H1 (cell line): ENCODE data around the gene GFOD1. TPM values are rescaled to one million over a fixed set of nuclear protein-coding genes. Genes with fewer than 3 reads are reported as not detected.

Experiments
- CTCF ChIA-PET: fragments of 300-600 bp; sonication (Branson Sonifier 250); formaldehyde crosslinking; loops from one replicate; lab custom pipeline; 2021; ENCODE audit not compliant: partially characterized antibody; lab: Charles Lee
- POLR2A ChIA-PET: fragments of 300-600 bp; sonication (Branson Sonifier 250); formaldehyde crosslinking; loops from one replicate; lab custom pipeline; 2021; ENCODE audit warnings: inconsistent platforms; ENCODE audit not compliant: partially characterized antibody; lab: Charles Lee
- DNase-seq, 2 experiments: peaks; one replicate each; pipeline versions ENCODE4 v3.0.0 to v3.0.0-alpha.2; 2010 to 2022; ENCODE audit warnings: low spot score in 2 of 2, low read depth in 1 of 2, mixed read lengths in 1 of 2
- FAIRE-seq: peaks from 2 replicates; lab custom pipeline; 2011; peaks lifted over from hg19 to GRCh38; lab: Jason Lieb, UNC
- H2AFZ ChIP-seq: 2 replicates; pipeline ENCODE4 v1.8.1; 2012; ENCODE audit warnings: low read length, inconsistent platforms
- H2AK5ac ChIP-seq: 2 replicates; pipeline ENCODE4 v1.6.1; 2013; ENCODE audit warnings: low read depth, low read length
- H2BK120ac ChIP-seq: replicated peaks from 2 replicates; pipeline ENCODE3; 2013; ENCODE audit warnings: low read depth, low read length, inconsistent platforms
- H2BK12ac ChIP-seq: 2 replicates; pipeline ENCODE4 v1.6.1; 2013; ENCODE audit warnings: low read depth, low read length
- H2BK15ac ChIP-seq: 2 replicates; pipeline ENCODE4 v1.6.1; 2013; ENCODE audit warnings: low read length
- H2BK20ac ChIP-seq: 2 replicates; pipeline ENCODE4 v1.6.1; 2013; ENCODE audit warnings: low read length
- H2BK5ac ChIP-seq: 2 replicates; pipeline ENCODE4 v1.6.1; 2013; ENCODE audit warnings: low read depth, low read length
- H3K14ac ChIP-seq: 2 replicates; pipeline ENCODE4 v1.6.1; 2013; ENCODE audit warnings: inconsistent platforms; ENCODE audit not compliant: insufficient read length
- H3K18ac ChIP-seq: 2 replicates; pipeline ENCODE4 v1.6.1; 2013; ENCODE audit warnings: low read length; ENCODE audit errors: extremely low read depth
- H3K23ac ChIP-seq: 2 replicates; pipeline ENCODE4 v1.6.1; 2013; ENCODE audit warnings: inconsistent platforms; ENCODE audit not compliant: insufficient read length
- H3K23me2 ChIP-seq: 2 replicates; pipeline ENCODE4 v1.6.1; 2013; ENCODE audit warnings: low read depth, low read length
- H3K27ac ChIP-seq: 2 replicates; pipeline ENCODE4 v1.6.1; 2011; ENCODE audit warnings: low read depth, low read length, inconsistent platforms
- H3K27me3 ChIP-seq, 4 experiments: replicated peaks in 1 of 4; 1 replicate in 1 of 4; 2 replicates in 3 of 4; pipeline versions ENCODE4 v1.6.1 to v1.8.1; 2011 to 2013; ENCODE audit warnings: low read length in 3 of 4, mild to moderate bottlenecking in 3 of 4, inconsistent platforms in 2 of 4, mixed read lengths in 2 of 4, moderate library complexity in 1 of 4; ENCODE audit not compliant: control insufficient read depth in 3 of 4, insufficient read depth in 3 of 4; ENCODE audit errors: extremely low read depth in 1 of 4
- H3K36me3 ChIP-seq, 4 experiments: 2 replicates each; pipeline versions ENCODE4 v1.6.1 to v1.8.1; 2011 to 2013; ENCODE audit warnings: mild to moderate bottlenecking in 4 of 4, low read length in 3 of 4, moderate library complexity in 2 of 4, control low read depth in 1 of 4, inconsistent platforms in 1 of 4; ENCODE audit not compliant: insufficient read depth in 4 of 4, control insufficient read depth in 2 of 4
- H3K4ac ChIP-seq: replicated peaks from 2 replicates; pipeline ENCODE3; 2013; ENCODE audit warnings: low read length, low read depth, mixed read lengths, inconsistent platforms; ENCODE audit not compliant: insufficient read length
- H3K4me1 ChIP-seq, 4 experiments: replicated peaks in 1 of 4; 1 replicate in 1 of 4; 2 replicates in 3 of 4; pipeline versions ENCODE4 v1.6.1 to v1.8.1; 2011 to 2013; ENCODE audit warnings: low read length in 3 of 4, inconsistent platforms in 2 of 4, mixed read lengths in 1 of 4; ENCODE audit not compliant: insufficient read depth in 4 of 4, control insufficient read depth in 3 of 4
- H3K4me2 ChIP-seq, 2 experiments: 2 replicates each; pipeline versions ENCODE4 v1.6.1 to v1.8.1; 2011 to 2013; ENCODE audit warnings: low read depth in 2 of 2, low read length in 2 of 2, control low read depth in 1 of 2, inconsistent platforms in 1 of 2, mild to moderate bottlenecking in 1 of 2; ENCODE audit not compliant: insufficient read depth in 1 of 2
- H3K4me3 ChIP-seq, 4 experiments: fragments of 200-600, 300-600 bp in 1 of 4; sonication (generic), shearing (Covaris generic), sonication (Bioruptor Twin) in 1 of 4; 2 replicates each; pipeline versions ENCODE4 v1.5.1 to v1.8.1; 2011 to 2016; ENCODE audit warnings: low read length in 4 of 4, low read depth in 3 of 4, control low read depth in 2 of 4, inconsistent platforms in 2 of 4, mild to moderate bottlenecking in 2 of 4, mixed read lengths in 1 of 4, moderate library complexity in 1 of 4; ENCODE audit not compliant: insufficient read depth in 2 of 4; ENCODE audit errors: extremely low read depth in 1 of 4
- H3K56ac ChIP-seq: replicated peaks from 2 replicates; pipeline ENCODE3; 2013; ENCODE audit warnings: low read depth, mild to moderate bottlenecking, mixed read lengths, low read length, inconsistent platforms; ENCODE audit not compliant: insufficient read length
- H3K79me1 ChIP-seq: 2 replicates; pipeline ENCODE4 v1.6.1; 2013; ENCODE audit warnings: low read depth, low read length, control low read depth
- H3K79me2 ChIP-seq, 2 experiments: 2 replicates each; pipeline versions ENCODE4 v1.6.1 to v1.8.1; 2012 to 2013; ENCODE audit warnings: low read length in 2 of 2, mild to moderate bottlenecking in 2 of 2, inconsistent platforms in 1 of 2; ENCODE audit not compliant: insufficient read depth in 2 of 2, control insufficient read depth in 1 of 2
- H3K9ac ChIP-seq, 4 experiments: replicated peaks in 1 of 4; 1 replicate in 1 of 4; 2 replicates in 3 of 4; pipeline versions ENCODE4 v1.6.1 to v1.8.1; 2011 to 2013; ENCODE audit warnings: low read depth in 3 of 4, low read length in 3 of 4, control low read depth in 2 of 4, mild to moderate bottlenecking in 2 of 4, moderate library complexity in 2 of 4, inconsistent platforms in 1 of 4; ENCODE audit errors: extremely low read depth in 1 of 4
- H3K9me3 ChIP-seq, 2 experiments: 2 replicates each; pipeline versions ENCODE4 v1.6.1 to v1.8.1; 2012 to 2013; ENCODE audit warnings: mild to moderate bottlenecking in 2 of 2, moderate library complexity in 2 of 2, control low read depth in 1 of 2, inconsistent platforms in 1 of 2, low read depth in 1 of 2, low read length in 1 of 2, mixed read lengths in 1 of 2; ENCODE audit not compliant: insufficient read depth in 2 of 2
- H4K20me1 ChIP-seq, 2 experiments: replicated peaks in 1 of 2; 2 replicates each; pipeline versions ENCODE3 to v1.8.1; 2011 to 2013; ENCODE audit warnings: inconsistent platforms in 2 of 2, low read length in 2 of 2, mild to moderate bottlenecking in 1 of 2; ENCODE audit not compliant: insufficient read depth in 2 of 2, control insufficient read depth in 1 of 2
- H4K5ac ChIP-seq: 2 replicates; pipeline ENCODE4 v1.6.1; 2013; ENCODE audit warnings: low read length, low read depth, mixed read lengths, inconsistent platforms; ENCODE audit not compliant: insufficient read length
- H4K8ac ChIP-seq: 2 replicates; pipeline ENCODE4 v1.8.0; 2013; ENCODE audit warnings: mild to moderate bottlenecking, moderate library complexity, low read length, inconsistent platforms; ENCODE audit not compliant: insufficient read depth; ENCODE audit errors: extremely low read depth
- H4K91ac ChIP-seq: replicated peaks from 2 replicates; pipeline ENCODE3; 2013; ENCODE audit warnings: low read length, mixed read lengths, inconsistent platforms; ENCODE audit not compliant: insufficient read length
- CBX5 ChIP-seq: fragments of 300-800, 300-1000 bp; sonication (generic); IDR thresholded peaks from 2 replicates; pipeline ENCODE4 v1.7.1; 2016; ENCODE audit warnings: antibody characterized with exemption, low read length, low read depth
- EGR1 ChIP-seq: IDR thresholded peaks from 2 replicates; pipeline ENCODE4 v1.6.1; 2011; ENCODE audit warnings: low read depth, low read length, borderline replicate concordance
- KDM5A ChIP-seq: fragments of 200-600 bp; IDR thresholded peaks from 2 replicates; pipeline ENCODE4 v1.7.1; 2012; ENCODE audit warnings: mild to moderate bottlenecking, low read length, inconsistent platforms, mixed read lengths
- PHF8 ChIP-seq: fragments of 200-600 bp; sonication (generic); conservative IDR thresholded peaks from 2 replicates; pipeline ENCODE4 v1.7.1; 2012; ENCODE audit warnings: low read depth, mild to moderate bottlenecking, inconsistent platforms, low read length, moderate library complexity
- POLR2AphosphoS5 ChIP-seq: IDR thresholded peaks from 2 replicates; pipeline ENCODE4 v1.6.1; 2011; ENCODE audit warnings: low read depth, low read length
- RAD21 ChIP-seq, 2 experiments: IDR thresholded peaks in 1 of 2; conservative IDR thresholded peaks in 1 of 2; 2 replicates each; pipeline ENCODE4 v1.6.1; 2011; ENCODE audit warnings: low read depth in 2 of 2, low read length in 2 of 2, improper control_type of control experiment in 1 of 2, inconsistent platforms in 1 of 2, mild to moderate bottlenecking in 1 of 2, moderate library complexity in 1 of 2
- TBP ChIP-seq: IDR thresholded peaks from 2 replicates; pipeline ENCODE4 v1.6.1; 2011; ENCODE audit warnings: low read depth, low read length, improper control_type of control experiment
- whole genome bisulfite sequencing, 2 experiments: shearing (Covaris generic) in 1 of 2; methylation state at CpG; one replicate each; pipeline versions ENCODE4 v1.1.6 to v1.1.7; 2013 to 2015; ENCODE audit warnings: low lambda C conversion rate in 2 of 2, mixed read lengths in 2 of 2, inconsistent platforms in 1 of 2, low coverage in 1 of 2, missing lambda C conversion rate in 1 of 2; ENCODE audit not compliant: insufficient replicate concordance in 2 of 2, insufficient coverage in 1 of 2, insufficient read length in 1 of 2; ENCODE audit errors: extremely low coverage in 1 of 2, missing lambda C conversion rate in 1 of 2; 5-methylcytosine and 5-hydroxymethylcytosine counted together
- polyA plus RNA-seq, 7 experiments: library from polyadenylated mRNA; depleted of rRNA in 3 of 7; stranded (reverse) in 5 of 7; unstranded in 2 of 7; fragments of >200 nt in 5 of 7; fragments of 200-250 nt in 2 of 7; gene quantifications; 1 replicate in 5 of 7; 2 replicates in 1 of 7; 4 replicates in 1 of 7; pipeline versions ENCODE4 v1.2.1 to v1.2.3, GENCODE V29; 2011 to 2013; ENCODE audit warnings: missing spikeins in 2 of 7, mixed read lengths in 2 of 7
- total RNA-seq: library from RNA; stranded (reverse); fragmentation: NEBNext Ultra II Directional; extraction: Animal tissue kit (Norgen Biotek cat#: 25700); gene quantifications from 2 replicates; pipeline ENCODE4 v1.2.1, GENCODE V29; 2021

GFOD1 gene
- total and polyA plus RNA-seq, 2 of the 8 experiments (the other 6 are each of a cell fraction or from before 2014, with no cell fraction given), result 2.5 to 8.8 TPM

GRCh38 chr6:13398069-13398381 lies 89.4 kb downstream of the GFOD1 start:
- H2AK5ac ChIP-seq, result no peak overlapping the region
- FAIRE-seq (no peak), DNase-seq (no peak)
- H2BK5ac ChIP-seq, result no peak overlapping the region
- ChIA-PET CTCF (interaction anchor here (0.6 to 3.4 kb wide), 21 partner anchors 9 to 268 kb away, joined by 3 to 21 read pairs (median 4); partner anchors contain the start of gene SIRT5), POLR2A (interaction anchor here (1.5 kb wide), 1 partner anchor 24 kb away, joined by 5 read pairs; no protein-coding TSS in a partner anchor)
- H3K27me3 ChIP-seq, result no peaks in the 10 kb centered on the region
- H3K9ac ChIP-seq, result no peak overlapping the region
- no peak overlapping the region for H2AFZ ChIP-seq
- no peak overlapping the region for H3K23ac ChIP-seq
- TF ChIP-seq PHF8, result no peak
- TF ChIP-seq CBX5, result no peak
- no peak for TF ChIP-seq KDM5A
- TF ChIP-seq TBP, result no peak
- TF ChIP-seq RAD21 (IDR thresholded peaks at IDR 0.05 in 1 of 2, conservative IDR thresholded peaks at IDR 0.05 in 1 of 2; ENCODE audit: low read depth in 2 of 2, low read length in 2 of 2), result no peak
- no peak for TF ChIP-seq EGR1
- TF ChIP-seq POLR2AphosphoS5, result no peak
- WGBS, 2 experiments, result 90% methylated on average over 6 of the region's 6 CpGs; no CpG with 5 or more reads in 1 of the 2 experiments
- H4K5ac ChIP-seq, result no peak overlapping the region
- no peaks in the 10 kb centered on the region for H4K20me1 ChIP-seq
- no peak overlapping the region for H3K27ac ChIP-seq
- no peak overlapping the region for H4K91ac ChIP-seq
- H3K14ac ChIP-seq, result no peak overlapping the region
- H2BK20ac ChIP-seq, result no peak overlapping the region
- no peaks in the 10 kb centered on the region; the same call in 1 of the 2 replicates for H3K79me1 ChIP-seq
- H3K18ac ChIP-seq, result no peak overlapping the region
- H2BK15ac ChIP-seq, result no peak overlapping the region
- H3K4me2 ChIP-seq, result no peak overlapping the region
- no peaks in the 10 kb centered on the region for H3K9me3 ChIP-seq
- peaks cover 0 to 3% (median 2%) of the 10 kb centered on the region in 4 experiments; a peak in 3 of 7 replicates for H3K4me1 ChIP-seq
- no peak overlapping the region for H3K4ac ChIP-seq
- no peak overlapping the region for H4K8ac ChIP-seq
- no peak overlapping the region for H2BK12ac ChIP-seq
- no peaks in the 10 kb centered on the region for H3K23me2 ChIP-seq
- no peak overlapping the region for H2BK120ac ChIP-seq
- H3K79me2 ChIP-seq, result no peaks in the 10 kb centered on the region
- no peak overlapping the region for H3K56ac ChIP-seq
- H3K4me3 ChIP-seq, result no peak overlapping the region
- H3K36me3 ChIP-seq, result no peaks in the 10 kb centered on the region
